ENCODE measurements around the gene DCAF15. TPM values are rescaled to one million over a fixed set of nuclear protein-coding genes. Genes with fewer than 3 reads are reported as not detected.

Gene DCAF15
- polyA plus RNA-seq, 2 donors: 31.6 to 50.5 TPM

DNA sequence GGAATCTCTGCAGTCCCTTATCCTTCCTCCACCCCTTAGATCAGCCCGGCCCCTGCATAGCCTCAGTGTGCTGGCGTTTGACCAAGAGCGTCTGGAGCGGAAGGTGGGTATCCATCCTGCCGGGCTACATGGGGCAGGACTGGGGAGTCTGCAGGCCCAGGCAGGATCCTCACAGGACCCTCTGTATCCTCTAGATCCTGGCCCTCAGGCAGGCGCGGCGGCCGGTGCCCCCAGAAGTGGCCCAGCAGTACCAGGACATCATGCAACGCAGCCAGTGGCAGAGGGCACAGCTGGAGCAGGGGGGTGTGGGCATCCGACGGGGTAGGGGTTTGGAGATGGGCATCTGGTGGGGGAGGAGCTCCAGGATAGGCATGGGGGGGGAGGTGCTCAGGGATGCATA lies 23.0 kb upstream of the DCAF15 start:
- Histone ChIP-seq H3K27me3 (ENCODE audit: control insufficient read depth in 1 of 2, insufficient read depth in 2 of 2, low read length in 2 of 2) (no peaks in the 10 kb centered on the region), H3K4me3 (ENCODE audit: low read depth in 1 of 2, low read length in 2 of 2) (no peak overlapping the region), H3K4me1 (ENCODE audit: control insufficient read depth in 2 of 2, insufficient read depth in 2 of 2, low read length in 1 of 2) (peaks cover 0 to 3% of the 10 kb centered on the region in 2 donors), H3K36me3 (ENCODE audit: control insufficient read depth in 2 of 2, insufficient read depth in 2 of 2, low read length in 1 of 2) (peaks cover 14 to 34% of the 10 kb centered on the region in 2 donors), H3K27ac (ENCODE audit: low read depth in 2 of 2, low read length in 1 of 2) (no peak overlapping the region), H3K9me3 (ENCODE audit: control insufficient read depth in 2 of 2, insufficient read depth in 1 of 2, low read depth in 1 of 2, low read length in 1 of 2) (no peaks in the 10 kb centered on the region)
- 82 to 83% methylated on average over 12 of the region's 12 CpGs for WGBS, 2 donors

DNA sequence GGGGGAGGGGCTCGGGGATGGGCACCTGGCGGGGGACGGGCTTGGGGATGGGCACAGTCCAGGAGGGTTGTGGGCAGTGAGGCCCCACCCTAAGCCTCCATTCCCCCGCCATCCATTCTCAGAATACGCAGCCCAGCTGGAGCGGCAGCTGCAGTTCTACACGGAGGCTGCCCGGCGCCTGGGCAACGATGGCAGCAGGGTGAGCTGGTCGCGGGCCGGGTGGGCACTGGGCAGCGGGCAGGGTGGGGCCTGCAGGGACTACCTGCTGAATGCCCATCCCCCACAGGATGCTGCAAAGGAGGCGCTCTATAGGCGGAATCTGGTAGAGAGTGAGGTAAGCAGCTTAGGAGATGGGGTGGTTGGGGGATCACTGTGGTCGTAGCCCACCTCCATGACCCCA lies 22.4 kb upstream of the DCAF15 start:
- Histone ChIP-seq H3K27me3 (ENCODE audit: control insufficient read depth in 1 of 2, insufficient read depth in 2 of 2, low read length in 2 of 2) (no peaks in the 10 kb centered on the region), H3K4me1 (ENCODE audit: control insufficient read depth in 2 of 2, insufficient read depth in 2 of 2, low read length in 1 of 2) (peaks cover 0 to 4% of the 10 kb centered on the region in 2 donors), H3K27ac (ENCODE audit: low read depth in 2 of 2, low read length in 1 of 2) (no peak overlapping the region), H3K9me3 (ENCODE audit: control insufficient read depth in 2 of 2, insufficient read depth in 1 of 2, low read depth in 1 of 2, low read length in 1 of 2) (peaks cover 0 to 5% of the 10 kb centered on the region in 2 donors), H3K36me3 (ENCODE audit: control insufficient read depth in 2 of 2, insufficient read depth in 2 of 2, low read length in 1 of 2) (peaks cover 12 to 34% of the 10 kb centered on the region in 2 donors), H3K4me3 (ENCODE audit: low read depth in 1 of 2, low read length in 2 of 2) (no peak overlapping the region)
- WGBS, 2 donors: 86 to 87% methylated on average over 11 to 17 of the region's 17 CpGs

DNA sequence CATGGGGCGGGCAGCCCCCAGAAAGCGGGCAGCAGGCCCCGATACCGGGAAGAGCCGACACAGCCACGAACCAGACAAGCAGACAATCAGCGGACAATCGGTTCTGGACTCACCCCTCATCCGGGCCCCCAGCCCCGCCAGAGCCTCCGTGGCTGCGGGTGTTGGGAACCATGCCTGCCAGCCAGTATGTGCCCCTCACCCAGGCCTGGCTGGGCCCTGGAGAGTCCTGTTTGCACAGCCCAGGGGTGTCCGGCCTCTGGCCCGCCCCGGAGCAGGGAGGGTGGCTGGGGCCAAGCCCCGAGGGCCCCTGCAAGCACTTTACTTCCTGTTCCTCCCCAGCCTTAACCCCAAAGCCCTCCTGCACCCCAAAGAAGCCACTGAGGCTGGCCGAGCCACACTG lies 21.9 kb upstream of the DCAF15 start:
- Histone ChIP-seq H3K27ac (ENCODE audit: low read depth in 2 of 2, low read length in 1 of 2) (no peak overlapping the region), H3K36me3 (ENCODE audit: control insufficient read depth in 2 of 2, insufficient read depth in 2 of 2, low read length in 1 of 2) (peaks cover 10 to 34% of the 10 kb centered on the region in 2 donors), H3K4me3 (ENCODE audit: low read depth in 1 of 2, low read length in 2 of 2) (no peak overlapping the region), H3K9me3 (ENCODE audit: control insufficient read depth in 2 of 2, insufficient read depth in 1 of 2, low read depth in 1 of 2, low read length in 1 of 2) (peaks cover 0 to 5% of the 10 kb centered on the region in 2 donors), H3K4me1 (ENCODE audit: control insufficient read depth in 2 of 2, insufficient read depth in 2 of 2, low read length in 1 of 2) (peaks cover 0 to 4% of the 10 kb centered on the region in 2 donors), H3K27me3 (ENCODE audit: control insufficient read depth in 1 of 2, insufficient read depth in 2 of 2, low read length in 2 of 2) (no peaks in the 10 kb centered on the region)
- 85 to 86% methylated on average over 14 to 17 of the region's 17 CpGs for WGBS, 2 donors

DNA sequence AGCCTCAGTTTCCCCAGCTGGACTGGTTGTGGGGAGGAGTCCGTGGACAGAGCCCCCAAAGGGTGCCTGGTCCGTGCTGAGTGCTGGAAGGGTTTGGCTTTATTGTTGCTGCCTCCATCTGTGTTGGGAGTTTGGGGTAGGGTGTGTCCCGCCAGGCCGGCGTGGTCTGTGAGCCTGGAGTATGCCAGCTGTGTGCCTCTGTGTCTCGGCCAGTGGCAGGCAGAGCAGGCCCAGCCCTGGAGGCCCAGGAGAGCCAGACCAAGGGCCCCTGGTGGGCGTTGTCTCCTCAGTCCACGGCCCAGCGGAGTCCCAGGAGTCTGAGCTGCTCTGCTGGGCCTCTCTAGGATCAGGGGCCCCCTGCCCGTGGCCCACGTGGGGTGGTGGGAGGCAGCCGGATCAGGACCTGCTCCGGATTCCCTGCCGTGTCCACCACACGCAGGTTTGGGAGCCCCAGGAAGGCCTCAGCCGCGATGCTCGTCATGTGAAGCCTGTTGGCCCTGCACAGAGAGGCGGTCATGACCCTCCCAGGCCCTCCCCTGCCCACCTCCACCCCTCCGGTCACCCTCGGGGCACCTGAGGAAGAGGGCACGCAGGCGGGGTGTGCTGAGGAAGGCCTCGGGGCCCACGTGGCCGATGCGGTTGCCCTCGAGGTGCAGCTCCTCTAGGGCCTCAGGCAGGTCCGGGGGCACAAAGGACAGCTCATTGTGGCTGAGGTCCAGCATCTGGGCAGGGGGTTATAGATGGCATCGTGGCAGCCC lies 20.7 kb upstream of the DCAF15 start:
- Histone ChIP-seq H3K36me3 (ENCODE audit: control insufficient read depth in 2 of 2, insufficient read depth in 2 of 2, low read length in 1 of 2) (peaks cover 6 to 29% of the 10 kb centered on the region in 2 donors), H3K4me1 (ENCODE audit: control insufficient read depth in 2 of 2, insufficient read depth in 2 of 2, low read length in 1 of 2) (peaks cover 0 to 4% of the 10 kb centered on the region in 2 donors), H3K27ac (ENCODE audit: low read depth in 2 of 2, low read length in 1 of 2) (no peak overlapping the region), H3K9me3 (ENCODE audit: control insufficient read depth in 2 of 2, insufficient read depth in 1 of 2, low read depth in 1 of 2, low read length in 1 of 2) (peaks cover 0 to 5% of the 10 kb centered on the region in 2 donors), H3K27me3 (ENCODE audit: control insufficient read depth in 1 of 2, insufficient read depth in 2 of 2, low read length in 2 of 2) (no peaks in the 10 kb centered on the region), H3K4me3 (ENCODE audit: low read depth in 1 of 2, low read length in 2 of 2) (no peak overlapping the region)
- 79 to 83% methylated on average over 29 to 30 of the region's 30 CpGs for WGBS, 2 donors

DNA sequence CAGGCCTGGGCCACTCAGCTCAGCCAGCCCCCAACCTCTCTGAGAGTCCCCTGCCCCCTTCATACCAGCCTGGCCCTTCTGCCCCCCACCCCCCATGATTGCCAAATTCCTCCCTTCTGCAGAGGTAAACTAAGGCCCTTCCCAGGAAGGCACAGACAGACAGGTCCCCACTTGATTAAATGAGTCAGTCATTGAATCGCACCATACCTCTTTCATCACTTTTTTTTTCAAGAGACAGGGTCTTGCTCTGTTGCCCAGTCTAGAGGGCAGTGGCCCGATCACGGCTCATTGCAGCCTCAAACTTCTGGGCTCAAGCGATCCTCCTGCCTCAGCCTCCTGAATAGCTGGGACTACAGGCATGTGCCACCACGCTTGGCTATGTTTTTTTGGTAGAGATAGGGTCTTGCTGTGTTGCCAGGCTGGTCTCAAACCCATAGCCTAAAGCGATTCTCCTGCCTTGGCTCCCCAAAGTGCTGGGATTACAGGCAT lies 20.1 kb upstream of the DCAF15 start:
- H3K9me3 ChIP-seq (ENCODE audit: control insufficient read depth in 2 of 2, insufficient read depth in 1 of 2, low read depth in 1 of 2, low read length in 1 of 2): peaks cover 0 to 5% of the 10 kb centered on the region in 2 donors
- peaks cover 0 to 4% of the 10 kb centered on the region in 2 donors for H3K4me1 ChIP-seq (ENCODE audit: control insufficient read depth in 2 of 2, insufficient read depth in 2 of 2, low read length in 1 of 2)
- no peaks in the 10 kb centered on the region for H3K27me3 ChIP-seq (ENCODE audit: control insufficient read depth in 1 of 2, insufficient read depth in 2 of 2, low read length in 2 of 2)
- H3K36me3 ChIP-seq (ENCODE audit: control insufficient read depth in 2 of 2, insufficient read depth in 2 of 2, low read length in 1 of 2): peaks cover 5 to 23% of the 10 kb centered on the region in 2 donors
- H3K4me3 ChIP-seq (ENCODE audit: low read depth in 1 of 2, low read length in 2 of 2): no peak overlapping the region
- 82 to 88% methylated on average over 6 of the region's 6 CpGs for WGBS, 2 donors
- H3K27ac ChIP-seq (ENCODE audit: low read depth in 2 of 2, low read length in 1 of 2): no peak overlapping the region

DNA sequence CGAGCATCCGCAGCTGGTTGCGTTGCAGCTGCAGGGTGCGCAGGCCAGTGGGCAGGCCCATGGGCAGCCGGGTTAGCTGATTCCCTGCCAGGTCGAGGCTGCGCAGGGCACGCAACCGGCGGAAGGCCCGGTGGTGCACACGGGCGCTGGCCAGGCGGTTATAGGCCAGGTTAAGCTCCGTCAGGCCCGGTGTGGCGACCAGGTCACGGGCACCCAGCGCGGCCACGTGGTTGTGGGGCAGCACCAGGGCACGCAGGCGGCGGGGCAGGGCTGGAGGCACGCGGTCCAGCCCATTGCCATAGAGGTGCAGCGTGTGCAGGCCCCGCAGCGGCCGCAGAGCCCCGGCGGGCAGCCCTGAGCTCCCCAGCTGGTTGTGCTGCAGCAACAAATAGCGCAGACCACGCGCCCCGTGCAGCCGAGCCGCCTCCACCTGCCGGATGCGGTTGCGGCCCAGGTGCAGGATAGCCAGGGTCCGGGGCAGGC lies 19.4 kb upstream of the DCAF15 start:
- Histone ChIP-seq H3K27ac (ENCODE audit: low read depth in 2 of 2, low read length in 1 of 2) (no peak overlapping the region), H3K4me1 (ENCODE audit: control insufficient read depth in 2 of 2, insufficient read depth in 2 of 2, low read length in 1 of 2) (peaks cover 0 to 8% of the 10 kb centered on the region in 2 donors), H3K9me3 (ENCODE audit: control insufficient read depth in 2 of 2, insufficient read depth in 1 of 2, low read depth in 1 of 2, low read length in 1 of 2) (peaks cover 0 to 5% of the 10 kb centered on the region in 2 donors), H3K4me3 (ENCODE audit: low read depth in 1 of 2, low read length in 2 of 2) (no peak overlapping the region), H3K36me3 (ENCODE audit: control insufficient read depth in 2 of 2, insufficient read depth in 2 of 2, low read length in 1 of 2) (peaks cover 5 to 19% of the 10 kb centered on the region in 2 donors), H3K27me3 (ENCODE audit: control insufficient read depth in 1 of 2, insufficient read depth in 2 of 2, low read length in 2 of 2) (no peaks in the 10 kb centered on the region)
- 83 to 88% methylated on average over 41 to 42 of the region's 42 CpGs for WGBS, 2 donors

DNA sequence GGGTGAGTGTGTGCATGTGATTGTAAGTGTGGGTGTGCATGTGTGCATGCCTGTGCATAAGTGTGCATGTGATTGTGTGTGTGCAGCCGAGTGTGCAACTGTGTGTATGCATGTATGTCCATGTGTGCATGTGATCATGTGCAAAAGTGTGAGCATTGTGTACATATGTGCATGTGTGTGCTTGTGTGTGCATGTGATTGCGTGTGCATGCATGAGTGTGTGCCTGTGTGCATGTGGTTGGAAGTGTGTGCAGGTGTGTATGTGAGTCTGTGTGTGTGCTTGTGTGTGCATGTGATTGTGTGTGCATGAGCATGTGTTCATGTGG lies 17.6 kb upstream of the DCAF15 start:
- H3K4me3 ChIP-seq (ENCODE audit: low read depth in 1 of 2, low read length in 2 of 2): no peak overlapping the region
- no peaks in the 10 kb centered on the region for H3K27me3 ChIP-seq (ENCODE audit: control insufficient read depth in 1 of 2, insufficient read depth in 2 of 2, low read length in 2 of 2)
- no peak overlapping the region for H3K27ac ChIP-seq (ENCODE audit: low read depth in 2 of 2, low read length in 1 of 2)
- 92 to 95% methylated on average over 2 of the region's 2 CpGs for WGBS, 2 donors
- H3K36me3 ChIP-seq (ENCODE audit: control insufficient read depth in 2 of 2, insufficient read depth in 2 of 2, low read length in 1 of 2): peaks cover 5 to 11% of the 10 kb centered on the region in 2 donors
- H3K9me3 ChIP-seq (ENCODE audit: control insufficient read depth in 2 of 2, insufficient read depth in 1 of 2, low read depth in 1 of 2, low read length in 1 of 2): peaks cover 0 to 5% of the 10 kb centered on the region in 2 donors
- peaks cover 0 to 8% of the 10 kb centered on the region in 2 donors for H3K4me1 ChIP-seq (ENCODE audit: control insufficient read depth in 2 of 2, insufficient read depth in 2 of 2, low read length in 1 of 2)

DNA sequence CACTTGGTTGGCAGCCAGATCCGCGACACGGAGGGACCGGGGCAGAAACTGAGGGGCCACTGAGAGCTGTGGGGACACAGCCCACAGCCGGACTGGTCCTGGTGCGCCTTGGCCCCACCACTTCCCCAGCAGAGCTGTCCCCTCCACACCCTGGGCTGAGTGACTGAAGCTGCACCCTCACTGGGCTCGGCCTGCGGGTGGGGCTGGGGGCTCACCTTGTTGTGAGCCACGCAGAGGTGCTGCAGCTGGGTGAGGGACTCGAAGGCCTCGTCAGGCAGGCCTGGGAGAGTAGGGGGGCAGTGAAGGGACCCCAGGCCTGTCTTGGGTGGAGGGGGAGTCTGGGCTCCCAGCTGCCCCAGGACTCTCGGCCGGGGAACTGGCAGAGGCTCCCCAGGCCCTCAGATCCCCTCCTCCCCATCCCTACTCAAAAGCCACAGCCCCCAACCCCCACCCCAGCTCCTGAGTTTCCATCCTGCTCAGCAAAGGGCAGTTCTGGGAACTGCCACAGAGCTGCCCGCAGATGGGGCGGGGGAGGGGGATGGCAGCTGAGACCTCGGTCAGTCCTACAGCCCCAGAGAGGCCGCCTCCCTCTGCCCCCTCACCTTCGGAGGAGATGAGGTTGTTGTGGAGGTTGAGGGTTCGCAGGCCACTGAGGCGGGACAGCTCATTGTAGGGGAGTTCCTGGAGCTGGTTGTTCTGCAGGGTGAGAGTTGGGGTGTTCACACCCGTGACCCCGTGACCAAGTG lies 16.4 kb upstream of the DCAF15 start:
- Histone ChIP-seq H3K9me3 (ENCODE audit: control insufficient read depth in 2 of 2, insufficient read depth in 1 of 2, low read depth in 1 of 2, low read length in 1 of 2) (peaks cover 0 to 5% of the 10 kb centered on the region in 2 donors), H3K4me1 (ENCODE audit: control insufficient read depth in 2 of 2, insufficient read depth in 2 of 2, low read length in 1 of 2) (peaks cover 0 to 8% of the 10 kb centered on the region in 2 donors), H3K36me3 (ENCODE audit: control insufficient read depth in 2 of 2, insufficient read depth in 2 of 2, low read length in 1 of 2) (peaks cover 3 to 5% of the 10 kb centered on the region in 2 donors), H3K4me3 (ENCODE audit: low read depth in 1 of 2, low read length in 2 of 2) (no peak overlapping the region), H3K27ac (ENCODE audit: low read depth in 2 of 2, low read length in 1 of 2) (no peak overlapping the region), H3K27me3 (ENCODE audit: control insufficient read depth in 1 of 2, insufficient read depth in 2 of 2, low read length in 2 of 2) (no peaks in the 10 kb centered on the region)
- 68 to 78% methylated on average over 22 of the region's 22 CpGs for WGBS, 2 donors

DNA sequence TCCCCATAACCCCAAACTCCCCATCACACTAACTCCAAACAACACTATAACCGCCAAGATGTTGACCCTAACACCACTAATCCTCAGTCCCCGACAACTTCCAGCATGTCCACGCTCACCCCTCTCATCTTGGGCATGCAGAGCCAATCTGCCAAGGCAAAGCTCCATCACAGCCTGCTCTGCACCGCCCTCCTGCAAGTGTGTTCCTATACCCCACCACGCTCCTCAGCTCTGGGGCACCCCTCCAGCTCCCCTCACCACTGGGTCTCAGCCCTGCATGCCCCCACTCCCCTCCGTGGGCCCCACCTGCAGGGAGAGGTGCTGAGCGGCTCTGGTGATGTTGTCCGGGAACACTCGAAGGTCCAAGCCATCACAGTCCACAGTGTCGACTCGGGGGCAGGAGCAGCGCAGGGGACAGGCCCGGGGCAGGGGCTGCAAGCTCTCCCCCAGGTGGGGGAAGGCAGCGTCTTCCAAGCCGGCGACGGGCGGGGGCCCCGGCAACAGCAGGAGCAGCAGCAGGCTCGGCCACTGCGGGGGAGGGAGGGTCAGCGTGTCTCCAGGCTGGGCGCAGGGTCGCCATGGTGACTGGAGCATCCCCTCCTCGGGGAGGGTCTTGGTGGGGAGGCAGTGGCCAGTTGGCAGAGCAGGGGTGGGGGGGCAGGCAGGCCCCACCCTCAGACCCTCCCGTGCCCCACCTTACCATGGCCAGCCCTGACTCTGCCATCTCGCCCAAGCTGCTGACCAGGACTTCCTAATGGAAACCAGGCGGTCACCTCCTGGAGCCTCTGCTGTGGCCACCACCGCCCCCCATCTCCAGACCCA lies 14.6 kb upstream of the DCAF15 start:
- Histone ChIP-seq H3K4me3 (ENCODE audit: low read depth in 1 of 2, low read length in 2 of 2) (no peak overlapping the region), H3K27me3 (ENCODE audit: control insufficient read depth in 1 of 2, insufficient read depth in 2 of 2, low read length in 2 of 2) (no peaks in the 10 kb centered on the region), H3K4me1 (ENCODE audit: control insufficient read depth in 2 of 2, insufficient read depth in 2 of 2, low read length in 1 of 2) (peaks cover 0 to 8% of the 10 kb centered on the region in 2 donors), H3K9me3 (ENCODE audit: control insufficient read depth in 2 of 2, insufficient read depth in 1 of 2, low read depth in 1 of 2, low read length in 1 of 2) (peaks cover 0 to 5% of the 10 kb centered on the region in 2 donors), H3K27ac (ENCODE audit: low read depth in 2 of 2, low read length in 1 of 2) (no peak overlapping the region), H3K36me3 (ENCODE audit: control insufficient read depth in 2 of 2, insufficient read depth in 2 of 2, low read length in 1 of 2) (no peaks in the 10 kb centered on the region)
- 14 to 18% methylated on average over 27 to 29 of the region's 29 CpGs for WGBS, 2 donors

Data from esophagus (tissue), 2 donors.